CD14-positive monocyte (primary cell): ENCODE results near the gene LRR1. TPM values are rescaled to one million over a fixed set of nuclear protein-coding genes. Genes with fewer than 3 reads are reported as not detected.

Source experiments
- DNase-seq, 3 donors: peaks; one replicate each; pipeline ENCODE4 v3.0.0-alpha.2; 2011 to 2022
- H2AFZ ChIP-seq: 2 replicates; pipeline ENCODE4 v1.6.0; 2012; ENCODE audit warnings: mild to moderate bottlenecking, low read depth, low read length, inconsistent platforms; ENCODE audit not compliant: insufficient read depth, poor library complexity, severe bottlenecking
- H3K27ac ChIP-seq, 2 donors: 1 replicate in 1 of 2; 2 replicates in 1 of 2; pipeline ENCODE4 v1.5.1; 2012 to 2013; ENCODE audit warnings: low read length in 2 of 2, control low read depth in 1 of 2, inconsistent platforms in 1 of 2, low read depth in 1 of 2, mild to moderate bottlenecking in 1 of 2
- H3K27me3 ChIP-seq, 2 donors: one replicate each; pipeline versions ENCODE4 v1.6.0 to v1.6.1; 2011 to 2013; ENCODE audit warnings: low read length in 2 of 2; ENCODE audit not compliant: control insufficient read depth in 2 of 2, insufficient read depth in 2 of 2
- H3K36me3 ChIP-seq, 2 donors: replicated peaks in 1 of 2; 1 replicate in 1 of 2; 2 replicates in 1 of 2; pipeline versions ENCODE4 v1.5.1 to v1.6.1; 2012 to 2013; ENCODE audit warnings: low read length in 2 of 2, control low read depth in 1 of 2, inconsistent platforms in 1 of 2, mild to moderate bottlenecking in 1 of 2; ENCODE audit not compliant: insufficient read depth in 2 of 2, control insufficient read depth in 1 of 2
- H3K4me1 ChIP-seq, 2 donors: 1 replicate in 1 of 2; 2 replicates in 1 of 2; pipeline versions ENCODE4 v1.5.1 to v1.6.1; 2012 to 2013; ENCODE audit warnings: low read length in 2 of 2, control low read depth in 1 of 2, inconsistent platforms in 1 of 2, mild to moderate bottlenecking in 1 of 2, moderate library complexity in 1 of 2; ENCODE audit not compliant: insufficient read depth in 2 of 2, control insufficient read depth in 1 of 2
- H3K4me2 ChIP-seq: replicated peaks from 2 replicates; pipeline ENCODE3; 2012; ENCODE audit warnings: low read length, moderate library complexity, mild to moderate bottlenecking; ENCODE audit not compliant: poor library complexity, severe bottlenecking; ENCODE audit errors: extremely low read depth
- H3K4me3 ChIP-seq, 3 experiments: fragments of 200-600 bp in 1 of 3; sonication (generic) in 1 of 3; replicated peaks in 1 of 3; 1 replicate in 2 of 3; 2 replicates in 1 of 3; pipeline ENCODE4 v1.5.1; 2011 to 2013; ENCODE audit warnings: low read length in 3 of 3, mild to moderate bottlenecking in 3 of 3, control low read depth in 2 of 3, low read depth in 2 of 3, inconsistent platforms in 1 of 3, moderate library complexity in 1 of 3
- H3K79me2 ChIP-seq: 2 replicates; pipeline ENCODE4 v1.6.0; 2012; ENCODE audit warnings: mild to moderate bottlenecking, control low read depth, inconsistent platforms, low read length, moderate library complexity; ENCODE audit not compliant: insufficient read depth
- H3K9ac ChIP-seq: 2 replicates; pipeline ENCODE4 v1.6.0; 2017; ENCODE audit warnings: low read length, mild to moderate bottlenecking; ENCODE audit not compliant: insufficient read depth, poor library complexity, severe bottlenecking
- H3K9me3 ChIP-seq, 2 donors: replicated peaks in 1 of 2; 1 replicate in 1 of 2; 2 replicates in 1 of 2; pipeline versions ENCODE4 v1.5.1 to v1.6.1; 2012 to 2013; ENCODE audit warnings: low read length in 2 of 2, control low read depth in 1 of 2; ENCODE audit not compliant: control insufficient read depth in 1 of 2, insufficient read depth in 1 of 2
- H4K20me1 ChIP-seq: 2 replicates; pipeline ENCODE4 v1.6.0; 2012; ENCODE audit warnings: mild to moderate bottlenecking, low read length, control low read depth, moderate library complexity; ENCODE audit not compliant: insufficient read depth
- H3K27ac Mint-ChIP-seq, 7 donors: one replicate each; pipeline ENCODE4 v1.8.0; 2020; ENCODE audit warnings: mild to moderate bottlenecking in 7 of 7, mixed read lengths in 7 of 7, moderate library complexity in 6 of 7, inconsistent platforms in 2 of 7
- H3K27me3 Mint-ChIP-seq, 3 donors: one replicate each; pipeline ENCODE4 v1.8.0; 2021 to 2022; ENCODE audit warnings: low read depth in 3 of 3, mild to moderate bottlenecking in 3 of 3, mixed read lengths in 3 of 3, moderate library complexity in 3 of 3, inconsistent platforms in 1 of 3
- H3K36me3 Mint-ChIP-seq, 2 donors: one replicate each; pipeline ENCODE4 v1.8.0; 2020; ENCODE audit warnings: mixed read lengths in 2 of 2, inconsistent platforms in 1 of 2, mild to moderate bottlenecking in 1 of 2
- H3K4me1 Mint-ChIP-seq: one replicate; pipeline ENCODE4 v1.8.0; 2020; ENCODE audit warnings: mild to moderate bottlenecking, mixed read lengths
- H3K4me3 Mint-ChIP-seq, 2 donors: one replicate each; pipeline ENCODE4 v1.8.0; 2020; ENCODE audit warnings: mild to moderate bottlenecking in 2 of 2, mixed read lengths in 2 of 2, moderate library complexity in 1 of 2
- H3K9me3 Mint-ChIP-seq, 7 donors: one replicate each; pipeline ENCODE4 v1.8.0; 2020 to 2022; ENCODE audit warnings: mixed read lengths in 7 of 7, mild to moderate bottlenecking in 6 of 7, moderate library complexity in 6 of 7, inconsistent platforms in 2 of 7
- WGBS: methylation state at CpG from one replicate; pipeline ENCODE4 v1.1.5; 2013; ENCODE audit warnings: missing lambda C conversion rate; ENCODE audit not compliant: insufficient coverage; 5-methylcytosine and 5-hydroxymethylcytosine counted together
- intact Hi-C, 2 donors: fragments of 100-400 bp; cut with micrococcal nuclease; formaldehyde crosslinking; loops; one replicate each; pipeline versions ENCODE4 v1.15.0 to v1.15.1; 2023
- polyA plus RNA-seq, 3 donors: library from polyadenylated mRNA; depleted of rRNA in 1 of 3; unstranded in 2 of 3; stranded (reverse) in 1 of 3; fragments of 300-500 nt in 2 of 3; fragments of >200 nt in 1 of 3; fragmentation: Illumina TruSeq in 2 of 3; gene quantifications; 1 replicate in 2 of 3; 2 replicates in 1 of 3; pipeline ENCODE4 v1.2.3, GENCODE V29; 2012 to 2021
- TF ChIP-seq, protein P1 (sequence below): fragments of 200-600 bp; IDR thresholded peaks from one replicate; pipeline ENCODE4 v1.8.0; 2022; ENCODE audit warnings: antibody characterized with exemption, mild to moderate bottlenecking

Gene LRR1
- polyA plus RNA-seq, 3 donors, result 3.4 to 12.7 (median 10.5) TPM

DNA sequence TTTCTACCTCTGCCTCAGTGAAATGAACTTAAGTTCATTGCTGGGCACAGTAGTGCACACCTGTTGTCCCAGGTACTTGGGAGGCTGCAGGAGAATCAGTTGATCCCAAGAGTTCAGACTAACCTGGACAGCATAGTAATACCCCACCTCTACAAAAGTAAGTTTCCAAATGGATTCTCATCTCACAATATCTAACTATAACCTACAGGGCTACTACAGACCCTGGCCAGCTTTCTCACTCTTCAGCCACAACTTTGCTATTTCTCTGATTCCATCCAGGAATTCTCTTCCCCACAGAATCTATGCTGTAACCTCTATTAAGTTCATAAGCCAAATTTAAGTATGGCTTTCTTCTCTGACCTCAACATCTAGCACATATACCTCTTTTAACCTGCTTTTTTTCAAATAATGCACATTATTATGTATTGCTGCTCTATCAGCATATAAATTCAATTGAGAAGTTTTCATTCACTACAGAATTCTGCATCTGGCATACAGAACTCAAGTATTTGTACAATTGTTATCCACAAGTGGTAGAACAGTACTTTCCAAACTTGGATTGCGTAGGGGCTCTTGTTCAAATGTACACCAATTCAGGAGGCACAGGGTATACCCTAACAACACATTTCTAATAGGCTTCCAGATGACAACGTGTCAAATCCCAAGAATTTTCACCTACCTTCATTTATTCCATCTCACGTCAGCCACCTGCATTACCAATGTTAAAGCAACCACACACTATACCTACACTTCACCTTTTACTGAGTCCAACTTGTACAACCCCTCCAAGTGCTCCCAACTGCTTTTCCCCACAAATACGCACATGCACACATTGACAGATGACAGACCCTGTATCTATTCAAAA lies 16.4 kb upstream of the LRR1 start:
- H3K36me3 ChIP-seq, result peaks cover 24 to 43% of the 10 kb centered on the region in 2 donors
- 100% methylated on average over 3 of the region's 4 CpGs for WGBS
- peaks cover 16 to 21% of the 10 kb centered on the region in 2 donors for H3K4me1 ChIP-seq
- Mint-ChIP-seq H3K4me1 (peaks cover 45% of the 10 kb centered on the region), H3K27me3 (peaks cover 0 to 3% (median 0%) of the 10 kb centered on the region in 3 donors), H3K27ac (peak overlapping the region in 2 of 7 donors; percentile 4), H3K36me3 (peaks cover 38 to 49% of the 10 kb centered on the region in 2 donors), H3K9me3 (no peaks in the 10 kb centered on the region), H3K4me3 (no peak overlapping the region)
- peak overlapping the region in 1 of 2 donors; percentile 16 for H3K27ac ChIP-seq
- H3K27me3 ChIP-seq, result no peaks in the 10 kb centered on the region
- no peak overlapping the region for H3K4me2 ChIP-seq
- intact Hi-C loops, result no loop called here
- H3K9ac ChIP-seq, result no peak overlapping the region
- TF ChIP-seq, protein P1, sequence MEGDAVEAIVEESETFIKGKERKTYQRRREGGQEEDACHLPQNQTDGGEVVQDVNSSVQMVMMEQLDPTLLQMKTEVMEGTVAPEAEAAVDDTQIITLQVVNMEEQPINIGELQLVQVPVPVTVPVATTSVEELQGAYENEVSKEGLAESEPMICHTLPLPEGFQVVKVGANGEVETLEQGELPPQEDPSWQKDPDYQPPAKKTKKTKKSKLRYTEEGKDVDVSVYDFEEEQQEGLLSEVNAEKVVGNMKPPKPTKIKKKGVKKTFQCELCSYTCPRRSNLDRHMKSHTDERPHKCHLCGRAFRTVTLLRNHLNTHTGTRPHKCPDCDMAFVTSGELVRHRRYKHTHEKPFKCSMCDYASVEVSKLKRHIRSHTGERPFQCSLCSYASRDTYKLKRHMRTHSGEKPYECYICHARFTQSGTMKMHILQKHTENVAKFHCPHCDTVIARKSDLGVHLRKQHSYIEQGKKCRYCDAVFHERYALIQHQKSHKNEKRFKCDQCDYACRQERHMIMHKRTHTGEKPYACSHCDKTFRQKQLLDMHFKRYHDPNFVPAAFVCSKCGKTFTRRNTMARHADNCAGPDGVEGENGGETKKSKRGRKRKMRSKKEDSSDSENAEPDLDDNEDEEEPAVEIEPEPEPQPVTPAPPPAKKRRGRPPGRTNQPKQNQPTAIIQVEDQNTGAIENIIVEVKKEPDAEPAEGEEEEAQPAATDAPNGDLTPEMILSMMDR, result no peak
- no peak overlapping the region for H2AFZ ChIP-seq
- no peak for DNase-seq
- no peaks in the 10 kb centered on the region for H3K9me3 ChIP-seq
- H3K4me3 ChIP-seq, result no peak overlapping the region
- peaks cover 71% of the 10 kb centered on the region for H3K79me2 ChIP-seq
- H4K20me1 ChIP-seq, result peaks cover 64% of the 10 kb centered on the region

DNA sequence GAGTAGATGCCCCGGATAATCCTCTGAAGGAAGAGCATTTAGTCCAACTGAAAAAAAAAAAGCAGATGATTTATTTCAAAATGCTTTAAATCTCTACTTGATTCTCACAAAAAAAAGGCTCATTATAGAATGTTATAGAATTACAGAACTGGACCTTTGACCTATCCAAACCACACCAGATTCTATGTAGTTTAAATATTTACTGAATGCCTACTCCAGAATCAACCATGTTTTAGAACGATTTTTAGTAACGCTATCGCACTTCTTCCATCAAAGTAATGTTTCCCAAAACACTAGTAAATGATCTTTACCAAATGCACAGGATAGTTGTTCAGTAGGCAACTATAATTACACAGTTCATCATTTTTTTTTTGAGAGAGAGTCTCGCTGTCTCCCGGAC lies 15.1 kb upstream of the LRR1 start:
- TF ChIP-seq, protein P1, result no peak
- peaks cover 45% of the 10 kb centered on the region for H3K4me1 Mint-ChIP-seq
- intact Hi-C loops, result loop anchor here in 1 of 2 donors (2.0 kb wide), 1 partner anchor 15 kb away; the partner anchor contains the start of gene LRR1
- peaks cover 20 to 35% of the 10 kb centered on the region in 2 donors for H3K36me3 ChIP-seq
- H3K4me3 ChIP-seq, result no peak overlapping the region
- H3K4me1 ChIP-seq, result peaks cover 16 to 21% of the 10 kb centered on the region in 2 donors
- H3K9me3 Mint-ChIP-seq, result no peaks in the 10 kb centered on the region
- no peak for DNase-seq
- H3K79me2 ChIP-seq, result peaks cover 71% of the 10 kb centered on the region
- peaks cover 29 to 41% of the 10 kb centered on the region in 2 donors for H3K36me3 Mint-ChIP-seq
- H3K27me3 Mint-ChIP-seq, result peaks cover 0 to 3% (median 0%) of the 10 kb centered on the region in 3 donors
- peaks cover 60% of the 10 kb centered on the region for H4K20me1 ChIP-seq
- peak overlapping the region in 1 of 7 donors; percentile 69 for H3K27ac Mint-ChIP-seq
- no CpG with 5 or more reads among the region's 6 CpGs for WGBS
- no peaks in the 10 kb centered on the region for H3K9me3 ChIP-seq
- no peaks in the 10 kb centered on the region for H3K27me3 ChIP-seq
- H3K4me3 Mint-ChIP-seq, result no peak overlapping the region
- no peak overlapping the region for H3K9ac ChIP-seq
- H2AFZ ChIP-seq, result no peak overlapping the region
- no peak overlapping the region for H3K27ac ChIP-seq
- H3K4me2 ChIP-seq, result no peak overlapping the region
